GM12801 (cell line): Measurements from ENCODE around the gene KLHL29.

Experiments used
- TF ChIP-seq, protein P1 (sequence below): IDR thresholded peaks from one replicate; pipeline ENCODE4 v1.5.1; 2011; ENCODE audit warnings: control low read depth; ENCODE audit not compliant: insufficient read length; ENCODE audit errors: extremely low read depth

Gene KLHL29

DNA sequence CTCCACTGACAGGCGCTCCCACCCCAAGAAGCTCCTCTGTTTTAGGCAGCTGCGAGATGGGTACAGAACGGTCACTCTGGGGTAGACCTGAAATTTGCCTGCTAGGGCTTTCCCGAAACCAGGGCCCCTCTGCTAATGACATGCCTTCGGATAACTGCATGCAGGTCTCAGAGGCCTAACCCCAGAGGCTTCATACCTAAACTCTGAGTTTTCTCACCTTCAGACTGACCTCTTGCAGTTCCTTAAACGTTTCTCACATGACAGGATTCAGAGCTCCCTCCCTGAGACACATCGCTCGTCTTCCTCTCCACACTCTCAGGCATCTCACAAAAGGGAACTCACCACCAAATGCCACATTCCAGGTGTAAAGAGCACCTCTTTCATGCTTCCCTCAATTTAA is 11.3 kb upstream of the KLHL29 start:
- TF ChIP-seq, protein P1, sequence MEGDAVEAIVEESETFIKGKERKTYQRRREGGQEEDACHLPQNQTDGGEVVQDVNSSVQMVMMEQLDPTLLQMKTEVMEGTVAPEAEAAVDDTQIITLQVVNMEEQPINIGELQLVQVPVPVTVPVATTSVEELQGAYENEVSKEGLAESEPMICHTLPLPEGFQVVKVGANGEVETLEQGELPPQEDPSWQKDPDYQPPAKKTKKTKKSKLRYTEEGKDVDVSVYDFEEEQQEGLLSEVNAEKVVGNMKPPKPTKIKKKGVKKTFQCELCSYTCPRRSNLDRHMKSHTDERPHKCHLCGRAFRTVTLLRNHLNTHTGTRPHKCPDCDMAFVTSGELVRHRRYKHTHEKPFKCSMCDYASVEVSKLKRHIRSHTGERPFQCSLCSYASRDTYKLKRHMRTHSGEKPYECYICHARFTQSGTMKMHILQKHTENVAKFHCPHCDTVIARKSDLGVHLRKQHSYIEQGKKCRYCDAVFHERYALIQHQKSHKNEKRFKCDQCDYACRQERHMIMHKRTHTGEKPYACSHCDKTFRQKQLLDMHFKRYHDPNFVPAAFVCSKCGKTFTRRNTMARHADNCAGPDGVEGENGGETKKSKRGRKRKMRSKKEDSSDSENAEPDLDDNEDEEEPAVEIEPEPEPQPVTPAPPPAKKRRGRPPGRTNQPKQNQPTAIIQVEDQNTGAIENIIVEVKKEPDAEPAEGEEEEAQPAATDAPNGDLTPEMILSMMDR, result no peak

DNA sequence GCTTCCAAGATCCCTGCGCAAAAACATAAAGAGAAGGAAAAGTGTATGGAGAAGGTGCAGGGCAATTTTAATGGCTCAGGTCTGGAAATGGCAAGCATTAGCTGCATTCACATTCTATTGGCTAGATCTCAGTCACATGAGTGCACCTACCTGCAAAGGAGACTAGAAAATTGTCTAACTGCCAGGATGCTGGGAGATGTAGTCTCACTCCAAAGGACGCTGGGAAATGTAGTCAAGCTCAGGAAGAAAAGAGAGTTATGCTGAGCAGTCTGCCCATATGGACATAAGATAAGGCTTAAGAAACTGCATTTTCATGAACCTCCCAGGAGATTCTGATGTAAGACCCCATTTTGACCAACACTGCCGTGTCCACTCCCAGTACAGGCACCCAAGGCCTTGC is 9.5 kb upstream of the KLHL29 start:
- TF ChIP-seq, protein P1, result no peak

GRCh38 chr2:23376075-23376474 is 8.9 kb upstream of the KLHL29 start:
- TF ChIP-seq, protein P1, result no peak

- TF ChIP-seq, protein P1, result no peak
Observed at GRCh38 chr2:23376972-23377371, 8.0 kb upstream of the KLHL29 start.

DNA sequence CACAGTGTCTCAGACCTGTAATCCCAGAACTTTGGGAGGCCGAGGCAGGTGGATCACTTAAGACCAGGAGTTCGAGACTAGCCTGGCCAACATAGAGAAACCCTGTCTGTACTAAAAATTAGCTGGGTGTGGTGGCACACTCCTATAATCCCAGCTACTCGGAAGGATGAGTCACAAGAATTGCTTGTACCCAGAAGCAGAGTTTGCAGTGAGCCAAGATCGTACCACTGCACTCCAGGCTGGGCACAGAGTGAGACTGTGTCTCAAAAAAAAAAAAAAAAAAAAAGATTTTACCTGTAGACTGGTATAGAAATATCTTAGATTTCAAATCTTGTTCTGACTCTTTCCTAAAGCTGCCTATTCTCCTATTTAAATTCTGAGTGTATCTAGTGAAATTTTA is 7.2 kb upstream of the KLHL29 start:
- TF ChIP-seq, protein P1, result no peak

- TF ChIP-seq, protein P1, result no peak
Observed at GRCh38 chr2:23378496-23378895, 6.5 kb upstream of the KLHL29 start.

DNA sequence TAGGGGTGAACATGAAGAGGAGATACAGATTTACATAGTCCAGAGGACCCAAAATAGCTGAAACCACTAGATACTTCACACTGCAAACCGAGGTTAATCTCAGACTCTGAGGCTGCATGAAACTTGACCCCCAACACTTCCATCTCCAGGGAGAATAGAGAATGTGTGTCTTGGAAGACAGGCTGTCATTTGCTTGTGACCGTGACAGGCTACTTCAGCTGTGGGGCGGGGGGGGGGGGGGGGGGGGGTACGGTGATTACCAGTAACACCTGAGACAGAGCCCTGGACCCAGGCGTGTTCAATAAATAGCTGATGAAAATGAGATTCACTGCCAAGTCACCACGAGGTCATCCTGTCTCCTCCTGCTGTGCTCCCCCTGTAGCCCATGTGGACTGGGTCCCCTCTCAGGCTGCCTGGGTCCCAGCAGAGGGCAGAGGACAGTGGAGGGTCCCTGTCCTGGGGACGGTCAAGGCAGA is 5.7 kb upstream of the KLHL29 start:
- TF ChIP-seq, protein P1, result no peak
